C4-2B (cell line): ENCODE results near the gene ETV6.

Experiments
- CTCF ChIP-seq: fragments of 450-650 bp; conservative IDR thresholded peaks from 2 replicates; pipeline ENCODE4 v1.5.1; 2017; ENCODE audit warnings: mild to moderate bottlenecking
- ZFX ChIP-seq: fragments of 450-650 bp; IDR thresholded peaks from 2 replicates; pipeline ENCODE4 v1.6.1; 2017

GRCh38 chr12:11814374-11814773, 164.9 kb downstream of the ETV6 start:
- no peak for TF ChIP-seq CTCF
- TF ChIP-seq ZFX = no peak
